Measurements from ENCODE around the gene PHLDA3.

PHLDA3 gene

GRCh38 chr1:201422436-201423030, 46.5 kb downstream of the PHLDA3 start:
- Histone ChIP-seq H3K27me3 (ENCODE audit: insufficient read depth, poor library complexity, severe bottlenecking) (no peaks in the 10 kb centered on the region), H3K27ac (replicated peaks) (no peak overlapping the region), H3K4me3 (replicated peaks; ENCODE audit: insufficient read depth, low read length) (no peak overlapping the region)
- TF ChIP-seq CTCF (IDR thresholded peaks at IDR 0.05; ENCODE audit: insufficient read depth, low read length) (no peak), GABPA (IDR thresholded peaks at IDR 0.05; ENCODE audit: low read depth) (no peak), POLR2AphosphoS5 (IDR thresholded peaks at IDR 0.05; ENCODE audit: low read depth) (no peak), REST (IDR thresholded peaks at IDR 0.05; ENCODE audit: insufficient replicate concordance, low read depth) (no peak), SPI1 (IDR thresholded peaks at IDR 0.05; ENCODE audit: borderline replicate concordance, low read depth) (no peak)
- no peak for DNase-seq (ENCODE audit: low read depth in 1 of 2, low spot score in 1 of 2)

GRCh38 chr1:201422026-201422425, 47.0 kb downstream of the PHLDA3 start:
- no peak for DNase-seq (ENCODE audit: low read depth in 1 of 2, low spot score in 1 of 2)
- H3K4me3 ChIP-seq (replicated peaks; ENCODE audit: insufficient read depth, low read length): no peak overlapping the region
- H3K27me3 ChIP-seq (ENCODE audit: insufficient read depth, poor library complexity, severe bottlenecking): no peaks in the 10 kb centered on the region
- TF ChIP-seq CTCF (IDR thresholded peaks at IDR 0.05; ENCODE audit: insufficient read depth, low read length): no peak
- H3K27ac ChIP-seq (replicated peaks): no peak overlapping the region

GRCh38 chr1:201421041-201421440, 47.9 kb downstream of the PHLDA3 start:
- no peak overlapping the region for H3K4me3 ChIP-seq (replicated peaks; ENCODE audit: insufficient read depth, low read length)
- H3K27ac ChIP-seq (replicated peaks): no peak overlapping the region
- H3K27me3 ChIP-seq (ENCODE audit: insufficient read depth, poor library complexity, severe bottlenecking): no peaks in the 10 kb centered on the region
- TF ChIP-seq REST (IDR thresholded peaks at IDR 0.05; ENCODE audit: insufficient replicate concordance, low read depth) (no peak), SPI1 (IDR thresholded peaks at IDR 0.05; ENCODE audit: borderline replicate concordance, low read depth) (no peak), POLR2AphosphoS5 (IDR thresholded peaks at IDR 0.05; ENCODE audit: low read depth) (no peak), CTCF (IDR thresholded peaks at IDR 0.05; ENCODE audit: insufficient read depth, low read length) (no peak)
- DNase-seq (ENCODE audit: low read depth in 1 of 2, low spot score in 1 of 2): no peak

- Histone ChIP-seq H3K27me3 (ENCODE audit: insufficient read depth, poor library complexity, severe bottlenecking) (no peaks in the 10 kb centered on the region), H3K27ac (replicated peaks) (no peak overlapping the region), H3K4me3 (replicated peaks; ENCODE audit: insufficient read depth, low read length) (no peak overlapping the region)
- TF ChIP-seq CTCF (IDR thresholded peaks at IDR 0.05; ENCODE audit: insufficient read depth, low read length): no peak
- no peak for TF ChIP-seq GABPA (IDR thresholded peaks at IDR 0.05; ENCODE audit: low read depth)
- TF ChIP-seq POLR2AphosphoS5 (IDR thresholded peaks at IDR 0.05; ENCODE audit: low read depth): no peak
- no peak for TF ChIP-seq REST (IDR thresholded peaks at IDR 0.05; ENCODE audit: insufficient replicate concordance, low read depth)
- TF ChIP-seq SPI1 (IDR thresholded peaks at IDR 0.05; ENCODE audit: borderline replicate concordance, low read depth): no peak
- no peak for DNase-seq (ENCODE audit: low read depth in 1 of 2, low spot score in 1 of 2)
Observed at GRCh38 chr1:201420608-201421002, 48.4 kb downstream of the PHLDA3 start.

Measured in HL-60 (cell line).